PC-3 (cell line): ENCODE measurements around the gene SLC22A24. TPM values are rescaled to one million over a fixed set of nuclear protein-coding genes. Genes with fewer than 3 reads are reported as not detected.

Source experiments
- ATAC-seq: fragments of 200-7000 bp; cut with Tn5 transposase; 2 replicates; pipeline ENCODE4 v1.9.1; 2020; ENCODE audit warnings: mild to moderate bottlenecking, moderate library complexity
- Bru-seq: library from RNA; stranded (reverse); fragments of 400-500 nt; gene quantifications from one replicate; lab custom pipeline; 2021; lab: Mats Ljungman, UMichigan
- BruChase-seq, 2 experiments: library from RNA; stranded (reverse); fragments of 400-500 nt; gene quantifications; one replicate each; lab custom pipeline; 2021; lab: Mats Ljungman, UMichigan
- BruUV-seq: library from RNA; stranded (reverse); fragments of 400-500 nt; replicated peaks from 2 replicates; lab custom pipeline; 2021; lab: Mats Ljungman, UMichigan
- CTCF ChIA-PET: fragments of 300-600 bp; sonication (Branson Sonifier 250); formaldehyde crosslinking; loops from one replicate; lab custom pipeline; 2022; ENCODE audit warnings: antibody characterized with exemption; lab: Charles Lee
- POLR2A ChIA-PET: fragments of 300-600 bp; sonication (Branson Sonifier 250); formaldehyde crosslinking; loops from one replicate; lab custom pipeline; 2022; ENCODE audit warnings: antibody characterized with exemption; ENCODE audit not compliant: unreplicated experiment; lab: Charles Lee
- DNase-seq: peaks from one replicate; pipeline ENCODE4 v3.0.0-alpha.2; 2015
- H2AFZ ChIP-seq: fragments of 300-600 bp; sonication (generic); 2 replicates; pipeline ENCODE4 v1.6.0; 2016; ENCODE audit warnings: antibody characterized with exemption, low read length
- H3F3A ChIP-seq: fragments of 300-600 bp; sonication (generic); one replicate; pipeline ENCODE4 v1.6.0; 2017; ENCODE audit warnings: antibody characterized with exemption, low read length, control low read depth, mild to moderate bottlenecking; ENCODE audit not compliant: unreplicated experiment
- H3K27ac ChIP-seq: fragments of 300-600 bp; sonication (generic); 2 replicates; pipeline ENCODE4 v1.5.1; 2016; ENCODE audit warnings: mild to moderate bottlenecking, low read length
- H3K27me3 ChIP-seq: fragments of 300-600 bp; sonication (generic); 2 replicates; pipeline ENCODE4 v1.6.1; 2016; ENCODE audit warnings: low read length, mixed read lengths
- H3K36me3 ChIP-seq: fragments of 300-600 bp; sonication (generic); 2 replicates; pipeline ENCODE4 v1.6.1; 2016; ENCODE audit warnings: low read depth, mixed run types, low read length, mixed read lengths
- H3K4me1 ChIP-seq: fragments of 300-600 bp; sonication (generic); 2 replicates; pipeline ENCODE4 v1.5.1; 2016; ENCODE audit warnings: low read length; ENCODE audit not compliant: insufficient read depth
- H3K4me2 ChIP-seq: fragments of 300-600 bp; sonication (generic); 2 replicates; pipeline ENCODE4 v1.6.0; 2016; ENCODE audit warnings: low read length
- H3K4me3 ChIP-seq: fragments of 300-600 bp; sonication (generic); 2 replicates; pipeline ENCODE4 v1.5.1; 2016; ENCODE audit warnings: mild to moderate bottlenecking, low read length, mixed read lengths
- H3K79me2 ChIP-seq: fragments of 300-600 bp; sonication (generic); 2 replicates; pipeline ENCODE4 v1.6.1; 2017; ENCODE audit warnings: low read length, mixed read lengths
- H3K9ac ChIP-seq: fragments of 300-600 bp; sonication (generic); 2 replicates; pipeline ENCODE4 v1.6.0; 2016; ENCODE audit warnings: mild to moderate bottlenecking, low read length
- H3K9me2 ChIP-seq: fragments of 300-600 bp; sonication (generic); replicated peaks from 2 replicates; pipeline ENCODE4 v1.6.1; 2016; ENCODE audit warnings: mixed run types, low read length, mixed read lengths
- H3K9me3 ChIP-seq: fragments of 300-600 bp; sonication (generic); 2 replicates; pipeline ENCODE4 v1.6.1; 2016; ENCODE audit warnings: low read length, mixed read lengths
- H4K20me1 ChIP-seq: fragments of 300-600 bp; sonication (generic); 2 replicates; pipeline ENCODE4 v1.6.1; 2016; ENCODE audit warnings: low read length, mixed read lengths
- EZH2 ChIP-seq: fragments of 300-600 bp; sonication (generic); IDR thresholded peaks from one replicate; pipeline ENCODE4 v1.6.1; 2017; ENCODE audit warnings: antibody characterized with exemption, mild to moderate bottlenecking, low read length; ENCODE audit not compliant: unreplicated experiment
- EZH2phosphoT487 ChIP-seq: fragments of 300-600 bp; sonication (generic); IDR thresholded peaks from 2 replicates; pipeline ENCODE4 v1.6.1; 2018; ENCODE audit warnings: mild to moderate bottlenecking, antibody characterized with exemption, low read length, borderline replicate concordance
- intact Hi-C: fragments of 100-400 bp; cut with micrococcal nuclease; formaldehyde crosslinking; loops from 2 replicates; pipeline ENCODE4 v1.9.0; 2023
- long read RNA-seq: library from polyadenylated mRNA; unstranded; transcript quantifications from one replicate; pipeline ENCODE4 v2.0.0, GENCODE V29; 2021; ENCODE audit not compliant: unreplicated experiment
- total RNA-seq: library from RNA; depleted of rRNA; stranded (reverse); fragments of >200 nt; gene quantifications from 2 replicates; pipeline ENCODE4 v1.2.3, GENCODE V29; 2014; rRNA removed
- TF ChIP-seq, protein P1 (sequence below): fragments of 300-600 bp; sonication (generic); conservative IDR thresholded peaks from 2 replicates; pipeline ENCODE4 v1.5.1; 2017; ENCODE audit warnings: antibody characterized with exemption, low read depth, mild to moderate bottlenecking, low read length

The SLC22A24 gene, protein sequence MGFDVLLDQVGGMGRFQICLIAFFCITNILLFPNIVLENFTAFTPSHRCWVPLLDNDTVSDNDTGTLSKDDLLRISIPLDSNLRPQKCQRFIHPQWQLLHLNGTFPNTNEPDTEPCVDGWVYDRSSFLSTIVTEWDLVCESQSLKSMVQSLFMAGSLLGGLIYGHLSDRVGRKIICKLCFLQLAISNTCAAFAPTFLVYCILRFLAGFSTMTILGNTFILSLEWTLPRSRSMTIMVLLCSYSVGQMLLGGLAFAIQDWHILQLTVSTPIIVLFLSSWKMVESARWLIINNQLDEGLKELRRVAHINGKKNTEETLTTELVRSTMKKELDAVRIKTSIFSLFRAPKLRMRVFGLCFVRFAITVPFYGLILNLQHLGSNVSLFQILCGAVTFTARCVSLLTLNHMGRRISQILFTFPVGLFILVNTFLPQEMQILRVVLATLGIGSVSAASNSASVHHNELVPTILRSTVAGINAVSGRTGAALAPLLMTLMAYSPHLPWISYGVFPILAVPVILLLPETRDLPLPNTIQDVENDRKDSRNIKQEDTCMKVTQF
- total RNA-seq (not detected in 2 replicates), Bru-seq, nascent RNA (percentile 0 among the genes with signal in this experiment), BruChase-seq, experiment 1, labeled RNA remaining after a 6-hour chase (not detected), BruChase-seq, experiment 2, labeled RNA remaining after a 2-hour chase (percentile 1 among the genes with signal in this experiment)
- long read RNA-seq = 0 reads

DNA sequence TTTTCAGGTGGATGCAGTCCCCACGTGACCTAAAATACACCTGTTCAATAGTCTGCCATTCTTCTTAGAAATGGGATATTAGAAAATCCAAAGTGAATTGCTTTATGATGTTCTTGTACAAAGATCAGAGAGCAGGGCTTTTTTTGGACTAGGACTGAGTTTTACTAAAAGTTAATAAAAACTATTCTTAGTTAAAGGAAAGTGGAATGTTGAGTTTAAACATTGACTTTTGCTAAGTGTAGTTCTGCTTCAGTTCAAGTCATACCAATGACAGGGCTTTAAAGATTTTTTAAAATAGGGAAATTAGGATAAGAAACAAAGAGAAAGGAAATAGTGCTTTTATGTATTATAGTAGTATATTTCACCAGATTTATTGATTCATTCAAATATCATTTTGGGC is at the start of gene SLC22A24:
SLC22A24 (minus strand) TSS at position 101 of the 400 bp plus-strand sequence. CDS start 442 bp downstream, outside the sequence.
- DNase-seq (no peak), ATAC-seq (no peak)
- H3K79me2 ChIP-seq = no peaks in the 10 kb centered on the region
- no TSS peak for BruUV-seq
- no peak within 1 kb of the TSS for H3K9ac ChIP-seq
- no peaks in the 10 kb centered on the region for H3K9me2 ChIP-seq
- intact Hi-C loops = no loop called here
- no peak within 1 kb of the TSS for H2AFZ ChIP-seq
- no peaks in the 10 kb centered on the region for H3K4me1 ChIP-seq
- H3K27me3 ChIP-seq = peaks cover 53% of the 10 kb centered on the region
- no peak within 1 kb of the TSS for H3K4me2 ChIP-seq
- ChIA-PET CTCF (no interaction called here), POLR2A (no interaction called here)
- H3F3A ChIP-seq = no peaks in the 10 kb centered on the region
- H4K20me1 ChIP-seq = no peaks in the 10 kb centered on the region
- no peaks in the 10 kb centered on the region for H3K36me3 ChIP-seq
- no peak within 1 kb of the TSS for H3K27ac ChIP-seq
- H3K9me3 ChIP-seq = no peaks in the 10 kb centered on the region
- no peak within 1 kb of the TSS for H3K4me3 ChIP-seq
- TF ChIP-seq EZH2 (no peak), EZH2phosphoT487 (no peak)
- TF ChIP-seq, protein P1, sequence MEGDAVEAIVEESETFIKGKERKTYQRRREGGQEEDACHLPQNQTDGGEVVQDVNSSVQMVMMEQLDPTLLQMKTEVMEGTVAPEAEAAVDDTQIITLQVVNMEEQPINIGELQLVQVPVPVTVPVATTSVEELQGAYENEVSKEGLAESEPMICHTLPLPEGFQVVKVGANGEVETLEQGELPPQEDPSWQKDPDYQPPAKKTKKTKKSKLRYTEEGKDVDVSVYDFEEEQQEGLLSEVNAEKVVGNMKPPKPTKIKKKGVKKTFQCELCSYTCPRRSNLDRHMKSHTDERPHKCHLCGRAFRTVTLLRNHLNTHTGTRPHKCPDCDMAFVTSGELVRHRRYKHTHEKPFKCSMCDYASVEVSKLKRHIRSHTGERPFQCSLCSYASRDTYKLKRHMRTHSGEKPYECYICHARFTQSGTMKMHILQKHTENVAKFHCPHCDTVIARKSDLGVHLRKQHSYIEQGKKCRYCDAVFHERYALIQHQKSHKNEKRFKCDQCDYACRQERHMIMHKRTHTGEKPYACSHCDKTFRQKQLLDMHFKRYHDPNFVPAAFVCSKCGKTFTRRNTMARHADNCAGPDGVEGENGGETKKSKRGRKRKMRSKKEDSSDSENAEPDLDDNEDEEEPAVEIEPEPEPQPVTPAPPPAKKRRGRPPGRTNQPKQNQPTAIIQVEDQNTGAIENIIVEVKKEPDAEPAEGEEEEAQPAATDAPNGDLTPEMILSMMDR = no peak

DNA sequence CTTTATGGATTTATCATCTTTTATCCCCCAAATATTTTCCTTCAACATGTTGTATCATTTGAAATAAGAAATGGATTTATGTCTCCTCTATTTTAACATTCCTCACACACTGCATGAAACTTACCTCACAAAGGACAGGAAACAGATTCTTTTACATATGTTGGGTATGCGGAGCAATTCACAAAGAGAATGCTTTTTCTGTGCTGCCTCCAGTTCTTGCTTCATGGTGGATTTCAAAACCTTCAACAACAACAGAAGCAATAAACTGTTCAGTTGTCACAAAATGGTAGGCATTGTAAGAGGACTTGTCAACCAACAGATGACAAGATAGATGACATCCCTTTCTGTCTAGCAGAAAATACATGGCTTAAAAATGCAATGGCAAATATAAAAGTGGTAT is 36.5 kb upstream of the SLC22A24 start:
- H3K27ac ChIP-seq = no peak overlapping the region
- no peak overlapping the region for H3K4me2 ChIP-seq
- intact Hi-C loops = no loop called here
- H4K20me1 ChIP-seq = no peaks in the 10 kb centered on the region
- POLR2A ChIA-PET = no interaction called here
- peaks cover 18% of the 10 kb centered on the region; the same call in 1 of the 2 replicates for H3K27me3 ChIP-seq
- H3K4me3 ChIP-seq = no peak overlapping the region
- CTCF ChIA-PET = no interaction called here
- DNase-seq (no peak), ATAC-seq (no peak)
- no peaks in the 10 kb centered on the region for H3K9me3 ChIP-seq
- no peaks in the 10 kb centered on the region for H3F3A ChIP-seq
- no peaks in the 10 kb centered on the region for H3K4me1 ChIP-seq
- no peak overlapping the region for H3K9ac ChIP-seq
- H3K36me3 ChIP-seq = no peaks in the 10 kb centered on the region
- TF ChIP-seq EZH2 = no peak
- H2AFZ ChIP-seq = no peak overlapping the region
- no peaks in the 10 kb centered on the region for H3K79me2 ChIP-seq
- no TSS peak for BruUV-seq
- no peaks in the 10 kb centered on the region for H3K9me2 ChIP-seq

DNA sequence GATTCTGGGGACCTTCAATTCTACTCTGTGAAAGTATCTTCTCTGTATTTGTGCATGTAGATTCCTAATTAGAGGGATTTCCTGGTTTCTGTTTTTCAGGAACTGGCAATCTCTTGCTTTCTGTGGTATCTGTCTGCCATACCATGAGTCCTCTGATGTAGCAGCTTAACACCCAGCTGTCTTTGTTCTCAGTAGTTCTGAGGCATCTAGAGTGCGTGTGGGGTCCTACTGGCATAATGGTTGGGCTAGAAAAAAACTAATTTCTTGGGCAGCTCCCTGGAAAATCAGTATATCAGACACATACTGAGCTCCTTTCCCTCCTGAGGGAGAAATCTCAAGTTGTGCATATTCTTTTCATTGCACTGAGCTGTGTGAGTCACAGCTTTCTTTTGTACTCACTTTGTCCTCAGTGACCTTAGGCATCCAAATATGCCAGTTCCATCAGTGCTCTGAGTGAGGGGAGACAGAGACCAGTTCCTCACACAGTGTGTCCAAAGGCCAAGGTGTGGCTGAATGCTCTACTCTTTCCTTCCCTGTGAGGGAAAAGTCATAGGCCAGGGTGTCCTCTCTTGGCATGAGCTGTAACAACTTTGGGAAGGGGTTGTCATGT is 35.5 kb upstream of the SLC22A24 start:
- peaks cover 18% of the 10 kb centered on the region; the same call in 1 of the 2 replicates for H3K27me3 ChIP-seq
- BruUV-seq = no TSS peak
- CTCF ChIA-PET = no interaction called here
- intact Hi-C loops = no loop called here
- no peaks in the 10 kb centered on the region for H3K9me3 ChIP-seq
- no peak for ATAC-seq
- TF ChIP-seq EZH2phosphoT487 (no peak), EZH2 (no peak)
- H3K27ac ChIP-seq = no peak overlapping the region
- no peaks in the 10 kb centered on the region for H4K20me1 ChIP-seq
- DNase-seq = no peak
- POLR2A ChIA-PET = no interaction called here
- H3K4me2 ChIP-seq = no peak overlapping the region
- no peaks in the 10 kb centered on the region for H3K36me3 ChIP-seq
- no peak overlapping the region for H2AFZ ChIP-seq
- no peaks in the 10 kb centered on the region for H3K79me2 ChIP-seq
- no peak overlapping the region for H3K4me3 ChIP-seq
- H3K9me2 ChIP-seq = no peaks in the 10 kb centered on the region
- H3F3A ChIP-seq = no peaks in the 10 kb centered on the region
- H3K9ac ChIP-seq = no peak overlapping the region
- H3K4me1 ChIP-seq = no peaks in the 10 kb centered on the region
